HG02970 (cell line): ENCODE data around the gene LTBP3.
A peak's percentile ranks its signal among the peaks of the same experiment; 100 is the strongest.

ENCODE experiments used
- ATAC-seq: cut with Tn5 transposase; IDR thresholded peaks from one replicate; pipeline ENCODE4 v1.9.1; 2021; ENCODE audit warnings: mild to moderate bottlenecking, moderate library complexity, moderate number of reproducible peaks; ENCODE audit not compliant: unreplicated experiment, low FRiP score

LTBP3 gene

DNA sequence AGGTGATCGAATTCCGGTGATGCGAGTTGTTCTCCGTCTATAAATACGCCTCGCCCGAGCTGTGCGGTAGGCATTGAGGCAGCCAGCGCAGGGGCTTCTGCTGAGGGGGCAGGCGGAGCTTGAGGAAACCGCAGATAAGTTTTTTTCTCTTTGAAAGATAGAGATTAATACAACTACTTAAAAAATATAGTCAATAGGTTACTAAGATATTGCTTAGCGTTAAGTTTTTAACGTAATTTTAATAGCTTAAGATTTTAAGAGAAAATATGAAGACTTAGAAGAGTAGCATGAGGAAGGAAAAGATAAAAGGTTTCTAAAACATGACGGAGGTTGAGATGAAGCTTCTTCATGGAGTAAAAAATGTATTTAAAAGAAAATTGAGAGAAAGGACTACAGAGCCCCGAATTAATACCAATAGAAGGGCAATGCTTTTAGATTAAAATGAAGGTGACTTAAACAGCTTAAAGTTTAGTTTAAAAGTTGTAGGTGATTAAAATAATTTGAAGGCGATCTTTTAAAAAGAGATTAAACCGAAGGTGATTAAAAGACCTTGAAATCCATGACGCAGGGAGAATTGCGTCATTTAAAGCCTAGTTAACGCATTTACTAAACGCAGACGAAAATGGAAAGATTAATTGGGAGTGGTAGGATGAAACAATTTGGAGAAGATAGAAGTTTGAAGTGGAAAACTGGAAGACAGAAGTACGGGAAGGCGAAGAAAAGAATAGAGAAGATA is 59.0 kb downstream of the LTBP3 start, which contains the start of gene MALAT1:
Gene MALAT1 (plus strand): TSS at position 69 of the 736 bp plus-strand sequence.
- ATAC-seq: no peak

- ATAC-seq: no peak
Measured at GRCh38 chr11:65498727-65498976, 59.5 kb downstream of the LTBP3 start.

- ATAC-seq: no peak
Measured at GRCh38 chr11:65498042-65498726, 60.0 kb downstream of the LTBP3 start.

- ATAC-seq: peak; percentile 58
Measured at GRCh38 chr11:65497141-65498041, 60.8 kb downstream of the LTBP3 start.

DNA sequence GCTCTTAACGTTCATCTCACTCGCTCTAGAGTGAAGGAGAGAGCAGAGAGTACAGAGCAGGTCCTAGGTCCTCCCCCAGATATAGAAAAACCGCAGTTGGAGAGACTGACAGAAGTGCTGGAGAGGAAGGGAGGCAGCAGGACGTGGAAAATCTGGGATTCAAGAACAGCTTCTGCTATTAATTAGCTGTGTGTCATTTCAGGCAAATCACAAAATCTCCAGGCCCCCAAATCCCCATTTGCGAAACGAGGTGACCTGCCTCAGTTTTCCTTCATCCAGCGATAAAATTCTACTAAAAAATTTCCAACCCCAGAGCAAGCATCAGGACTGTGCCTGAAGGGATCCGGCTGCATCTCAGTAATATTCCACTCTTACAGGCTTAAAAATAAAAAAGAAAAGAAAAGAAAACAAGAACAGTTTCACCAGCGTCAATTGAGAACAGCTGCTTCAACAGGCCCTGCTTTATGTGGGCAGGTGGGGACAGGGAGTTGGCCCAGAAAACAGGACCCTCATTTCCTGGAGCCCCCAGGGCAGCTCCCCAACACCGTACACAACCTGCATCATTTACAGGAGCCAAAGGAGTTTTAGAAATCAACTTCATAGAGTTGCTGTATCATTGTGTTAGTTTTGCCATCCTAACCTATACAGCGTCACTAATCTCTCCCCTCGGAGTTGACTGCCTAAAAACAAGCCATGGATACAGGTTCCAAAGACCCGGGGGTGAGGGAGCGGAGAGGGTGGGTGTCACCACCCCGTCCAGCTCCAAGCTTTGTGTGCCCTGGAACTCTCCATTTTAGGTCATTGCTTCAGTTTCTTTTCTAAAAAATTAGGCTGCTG is 61.6 kb downstream of the LTBP3 start:
- ATAC-seq: peak; percentile 2

DNA sequence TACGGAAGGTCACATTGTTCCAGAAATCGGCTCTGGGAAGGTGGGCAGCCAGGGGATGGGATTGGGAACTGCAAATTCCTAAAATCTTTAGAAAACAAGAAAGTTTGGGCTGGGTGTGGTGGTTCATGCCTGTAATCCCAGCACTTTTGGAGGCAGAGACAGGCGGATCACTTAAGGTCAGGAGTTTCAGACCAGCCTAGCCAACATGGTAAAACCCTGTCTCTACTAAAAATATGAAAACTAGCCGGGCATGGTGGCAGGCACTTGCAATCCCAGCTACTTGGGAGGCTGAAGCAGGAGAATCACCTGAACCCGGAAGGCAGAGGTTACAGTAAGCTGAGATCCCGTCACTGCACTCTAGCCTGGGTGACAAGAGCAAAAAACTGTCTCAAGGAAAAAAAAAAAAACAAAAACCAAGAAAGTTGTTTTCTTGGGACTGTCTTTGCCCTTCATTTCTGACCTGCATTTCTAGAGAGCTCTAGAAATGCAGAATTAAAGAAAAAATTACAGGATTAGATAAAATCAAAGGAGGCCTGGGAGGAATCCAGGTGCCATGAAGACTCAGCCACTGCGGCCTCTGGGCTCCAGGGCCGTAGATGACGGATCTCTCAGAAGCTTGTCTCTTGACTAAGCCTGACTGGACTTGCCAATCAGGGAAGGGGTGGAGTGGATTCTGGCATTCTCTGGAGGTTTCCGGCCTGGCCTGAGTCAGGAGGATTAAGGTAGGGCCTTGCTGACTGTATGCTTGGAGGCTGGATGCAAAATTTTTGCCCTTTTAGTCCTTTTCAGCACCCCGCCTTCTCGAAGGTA is 64.6 kb downstream of the LTBP3 start:
- ATAC-seq: no peak

GRCh38 chr11:65492637-65493366 is 65.4 kb downstream of the LTBP3 start:
- ATAC-seq: no peak

DNA sequence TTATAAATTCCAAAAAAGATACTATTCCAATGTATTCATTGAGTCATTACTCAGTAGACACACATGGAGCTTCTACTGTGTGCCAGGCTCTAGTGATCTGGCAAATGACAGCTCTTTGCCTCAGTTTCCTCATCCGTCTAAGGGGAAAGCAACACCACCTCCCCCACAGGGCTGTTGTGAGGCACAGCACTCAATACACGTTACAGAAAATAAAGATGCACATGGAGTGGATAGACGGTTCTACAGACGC is 65.8 kb downstream of the LTBP3 start:
- no peak for ATAC-seq

- no peak for ATAC-seq
Measured at GRCh38 chr11:65491614-65492386, 66.4 kb downstream of the LTBP3 start.

- no peak for ATAC-seq
Measured at GRCh38 chr11:65491163-65491465, 67.0 kb downstream of the LTBP3 start.

- ATAC-seq: no peak
Measured at GRCh38 chr11:65489706-65490320, 68.3 kb downstream of the LTBP3 start.

DNA sequence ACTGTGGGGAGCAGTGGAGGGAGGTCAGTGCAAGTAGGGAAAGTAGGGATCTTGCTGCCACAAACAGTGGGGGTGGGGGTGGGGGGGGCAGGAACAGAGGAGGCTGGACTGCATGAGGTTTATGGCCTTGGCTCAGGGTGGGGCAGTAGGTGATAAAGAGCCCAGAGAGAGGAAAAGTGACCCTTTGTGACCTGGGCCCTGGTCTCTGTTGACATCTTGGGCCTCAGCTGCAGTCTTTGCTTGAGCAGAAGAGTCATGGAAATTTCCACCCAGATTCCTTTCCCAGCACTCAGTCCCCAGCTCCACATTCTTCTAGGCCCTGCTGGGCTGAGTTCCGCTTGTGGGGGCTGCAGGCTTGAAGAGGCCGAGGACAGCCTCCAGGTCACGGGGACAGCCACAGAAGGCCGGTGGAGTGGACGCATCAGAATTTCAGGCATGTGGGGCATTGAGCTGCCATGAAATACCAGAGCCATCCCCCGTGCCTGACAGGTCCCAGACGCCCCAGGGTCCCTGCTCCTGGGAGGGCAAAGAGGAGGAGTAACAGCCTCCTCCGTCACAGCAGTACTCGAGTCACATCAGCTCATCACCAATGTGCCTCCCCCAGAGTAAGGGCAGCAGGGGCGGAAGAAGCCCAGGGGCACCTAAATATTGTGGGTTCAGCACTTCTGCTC is 69.0 kb downstream of the LTBP3 start:
- no peak for ATAC-seq
